H1 (cell line): ENCODE results near the gene FLT1. TPM values are rescaled to one million over a fixed set of nuclear protein-coding genes. Genes with fewer than 3 reads are reported as not detected.

Experiments used
- CTCF ChIA-PET: fragments of 300-600 bp; sonication (Branson Sonifier 250); formaldehyde crosslinking; loops from one replicate; lab custom pipeline; 2021; ENCODE audit not compliant: partially characterized antibody; lab: Charles Lee
- POLR2A ChIA-PET: fragments of 300-600 bp; sonication (Branson Sonifier 250); formaldehyde crosslinking; loops from one replicate; lab custom pipeline; 2021; ENCODE audit warnings: inconsistent platforms; ENCODE audit not compliant: partially characterized antibody; lab: Charles Lee
- DNase-seq, 2 experiments: peaks; one replicate each; pipeline versions ENCODE4 v3.0.0 to v3.0.0-alpha.2; 2010 to 2022; ENCODE audit warnings: low spot score in 2 of 2, low read depth in 1 of 2, mixed read lengths in 1 of 2
- FAIRE-seq: peaks from 2 replicates; lab custom pipeline; 2011; peaks lifted over from hg19 to GRCh38; lab: Jason Lieb, UNC
- H2AFZ ChIP-seq: 2 replicates; pipeline ENCODE4 v1.8.1; 2012; ENCODE audit warnings: low read length, inconsistent platforms
- H2AK5ac ChIP-seq: 2 replicates; pipeline ENCODE4 v1.6.1; 2013; ENCODE audit warnings: low read depth, low read length
- H2BK120ac ChIP-seq: replicated peaks from 2 replicates; pipeline ENCODE3; 2013; ENCODE audit warnings: low read depth, low read length, inconsistent platforms
- H2BK12ac ChIP-seq: 2 replicates; pipeline ENCODE4 v1.6.1; 2013; ENCODE audit warnings: low read depth, low read length
- H2BK15ac ChIP-seq: 2 replicates; pipeline ENCODE4 v1.6.1; 2013; ENCODE audit warnings: low read length
- H2BK20ac ChIP-seq: 2 replicates; pipeline ENCODE4 v1.6.1; 2013; ENCODE audit warnings: low read length
- H2BK5ac ChIP-seq: 2 replicates; pipeline ENCODE4 v1.6.1; 2013; ENCODE audit warnings: low read depth, low read length
- H3K14ac ChIP-seq: 2 replicates; pipeline ENCODE4 v1.6.1; 2013; ENCODE audit warnings: inconsistent platforms; ENCODE audit not compliant: insufficient read length
- H3K18ac ChIP-seq: 2 replicates; pipeline ENCODE4 v1.6.1; 2013; ENCODE audit warnings: low read length; ENCODE audit errors: extremely low read depth
- H3K23ac ChIP-seq: 2 replicates; pipeline ENCODE4 v1.6.1; 2013; ENCODE audit warnings: inconsistent platforms; ENCODE audit not compliant: insufficient read length
- H3K23me2 ChIP-seq: 2 replicates; pipeline ENCODE4 v1.6.1; 2013; ENCODE audit warnings: low read depth, low read length
- H3K27ac ChIP-seq: 2 replicates; pipeline ENCODE4 v1.6.1; 2011; ENCODE audit warnings: low read depth, low read length, inconsistent platforms
- H3K27me3 ChIP-seq, 4 experiments: replicated peaks in 1 of 4; 1 replicate in 1 of 4; 2 replicates in 3 of 4; pipeline versions ENCODE4 v1.6.1 to v1.8.1; 2011 to 2013; ENCODE audit warnings: low read length in 3 of 4, mild to moderate bottlenecking in 3 of 4, inconsistent platforms in 2 of 4, mixed read lengths in 2 of 4, moderate library complexity in 1 of 4; ENCODE audit not compliant: control insufficient read depth in 3 of 4, insufficient read depth in 3 of 4; ENCODE audit errors: extremely low read depth in 1 of 4
- H3K36me3 ChIP-seq, 4 experiments: 2 replicates each; pipeline versions ENCODE4 v1.6.1 to v1.8.1; 2011 to 2013; ENCODE audit warnings: mild to moderate bottlenecking in 4 of 4, low read length in 3 of 4, moderate library complexity in 2 of 4, control low read depth in 1 of 4, inconsistent platforms in 1 of 4; ENCODE audit not compliant: insufficient read depth in 4 of 4, control insufficient read depth in 2 of 4
- H3K4ac ChIP-seq: replicated peaks from 2 replicates; pipeline ENCODE3; 2013; ENCODE audit warnings: low read length, low read depth, mixed read lengths, inconsistent platforms; ENCODE audit not compliant: insufficient read length
- H3K4me1 ChIP-seq, 4 experiments: replicated peaks in 1 of 4; 1 replicate in 1 of 4; 2 replicates in 3 of 4; pipeline versions ENCODE4 v1.6.1 to v1.8.1; 2011 to 2013; ENCODE audit warnings: low read length in 3 of 4, inconsistent platforms in 2 of 4, mixed read lengths in 1 of 4; ENCODE audit not compliant: insufficient read depth in 4 of 4, control insufficient read depth in 3 of 4
- H3K4me2 ChIP-seq, 2 experiments: 2 replicates each; pipeline versions ENCODE4 v1.6.1 to v1.8.1; 2011 to 2013; ENCODE audit warnings: low read depth in 2 of 2, low read length in 2 of 2, control low read depth in 1 of 2, inconsistent platforms in 1 of 2, mild to moderate bottlenecking in 1 of 2; ENCODE audit not compliant: insufficient read depth in 1 of 2
- H3K4me3 ChIP-seq, 4 experiments: fragments of 200-600, 300-600 bp in 1 of 4; sonication (generic), shearing (Covaris generic), sonication (Bioruptor Twin) in 1 of 4; 2 replicates each; pipeline versions ENCODE4 v1.5.1 to v1.8.1; 2011 to 2016; ENCODE audit warnings: low read length in 4 of 4, low read depth in 3 of 4, control low read depth in 2 of 4, inconsistent platforms in 2 of 4, mild to moderate bottlenecking in 2 of 4, mixed read lengths in 1 of 4, moderate library complexity in 1 of 4; ENCODE audit not compliant: insufficient read depth in 2 of 4; ENCODE audit errors: extremely low read depth in 1 of 4
- H3K56ac ChIP-seq: replicated peaks from 2 replicates; pipeline ENCODE3; 2013; ENCODE audit warnings: low read depth, mild to moderate bottlenecking, mixed read lengths, low read length, inconsistent platforms; ENCODE audit not compliant: insufficient read length
- H3K79me1 ChIP-seq: 2 replicates; pipeline ENCODE4 v1.6.1; 2013; ENCODE audit warnings: low read depth, low read length, control low read depth
- H3K79me2 ChIP-seq, 2 experiments: 2 replicates each; pipeline versions ENCODE4 v1.6.1 to v1.8.1; 2012 to 2013; ENCODE audit warnings: low read length in 2 of 2, mild to moderate bottlenecking in 2 of 2, inconsistent platforms in 1 of 2; ENCODE audit not compliant: insufficient read depth in 2 of 2, control insufficient read depth in 1 of 2
- H3K9ac ChIP-seq, 4 experiments: replicated peaks in 1 of 4; 1 replicate in 1 of 4; 2 replicates in 3 of 4; pipeline versions ENCODE4 v1.6.1 to v1.8.1; 2011 to 2013; ENCODE audit warnings: low read depth in 3 of 4, low read length in 3 of 4, control low read depth in 2 of 4, mild to moderate bottlenecking in 2 of 4, moderate library complexity in 2 of 4, inconsistent platforms in 1 of 4; ENCODE audit errors: extremely low read depth in 1 of 4
- H3K9me3 ChIP-seq, 2 experiments: 2 replicates each; pipeline versions ENCODE4 v1.6.1 to v1.8.1; 2012 to 2013; ENCODE audit warnings: mild to moderate bottlenecking in 2 of 2, moderate library complexity in 2 of 2, control low read depth in 1 of 2, inconsistent platforms in 1 of 2, low read depth in 1 of 2, low read length in 1 of 2, mixed read lengths in 1 of 2; ENCODE audit not compliant: insufficient read depth in 2 of 2
- H4K20me1 ChIP-seq, 2 experiments: replicated peaks in 1 of 2; 2 replicates each; pipeline versions ENCODE3 to v1.8.1; 2011 to 2013; ENCODE audit warnings: inconsistent platforms in 2 of 2, low read length in 2 of 2, mild to moderate bottlenecking in 1 of 2; ENCODE audit not compliant: insufficient read depth in 2 of 2, control insufficient read depth in 1 of 2
- H4K5ac ChIP-seq: 2 replicates; pipeline ENCODE4 v1.6.1; 2013; ENCODE audit warnings: low read length, low read depth, mixed read lengths, inconsistent platforms; ENCODE audit not compliant: insufficient read length
- H4K8ac ChIP-seq: 2 replicates; pipeline ENCODE4 v1.8.0; 2013; ENCODE audit warnings: mild to moderate bottlenecking, moderate library complexity, low read length, inconsistent platforms; ENCODE audit not compliant: insufficient read depth; ENCODE audit errors: extremely low read depth
- H4K91ac ChIP-seq: replicated peaks from 2 replicates; pipeline ENCODE3; 2013; ENCODE audit warnings: low read length, mixed read lengths, inconsistent platforms; ENCODE audit not compliant: insufficient read length
- ATF3 ChIP-seq: IDR thresholded peaks from 2 replicates; pipeline ENCODE4 v1.6.1; 2011; ENCODE audit warnings: low read depth, mild to moderate bottlenecking, low read length; ENCODE audit not compliant: insufficient read depth
- CBX5 ChIP-seq: fragments of 300-800, 300-1000 bp; sonication (generic); IDR thresholded peaks from 2 replicates; pipeline ENCODE4 v1.7.1; 2016; ENCODE audit warnings: antibody characterized with exemption, low read length, low read depth
- SIN3A ChIP-seq, 2 experiments: IDR thresholded peaks in 1 of 2; conservative IDR thresholded peaks in 1 of 2; 2 replicates each; pipeline ENCODE4 v1.6.1; 2011 to 2012; ENCODE audit warnings: low read length in 2 of 2, improper control_type of control experiment in 1 of 2, low read depth in 1 of 2, mild to moderate bottlenecking in 1 of 2
- WGBS, 2 experiments: shearing (Covaris generic) in 1 of 2; methylation state at CpG; one replicate each; pipeline versions ENCODE4 v1.1.6 to v1.1.7; 2013 to 2015; ENCODE audit warnings: low lambda C conversion rate in 2 of 2, mixed read lengths in 2 of 2, inconsistent platforms in 1 of 2, low coverage in 1 of 2, missing lambda C conversion rate in 1 of 2; ENCODE audit not compliant: insufficient replicate concordance in 2 of 2, insufficient coverage in 1 of 2, insufficient read length in 1 of 2; ENCODE audit errors: extremely low coverage in 1 of 2, missing lambda C conversion rate in 1 of 2; 5-methylcytosine and 5-hydroxymethylcytosine counted together
- polyA plus RNA-seq, 7 experiments: library from polyadenylated mRNA; depleted of rRNA in 3 of 7; stranded (reverse) in 5 of 7; unstranded in 2 of 7; fragments of >200 nt in 5 of 7; fragments of 200-250 nt in 2 of 7; gene quantifications; 1 replicate in 5 of 7; 2 replicates in 1 of 7; 4 replicates in 1 of 7; pipeline versions ENCODE4 v1.2.1 to v1.2.3, GENCODE V29; 2011 to 2013; ENCODE audit warnings: missing spikeins in 2 of 7, mixed read lengths in 2 of 7
- total RNA-seq: library from RNA; stranded (reverse); fragmentation: NEBNext Ultra II Directional; extraction: Animal tissue kit (Norgen Biotek cat#: 25700); gene quantifications from 2 replicates; pipeline ENCODE4 v1.2.1, GENCODE V29; 2021

FLT1 gene
- total and polyA plus RNA-seq, 2 of the 8 experiments (the other 6 are each of a cell fraction or from before 2014, with no cell fraction given), result 19.7 to 90.2 TPM

- no peak overlapping the region for H3K56ac ChIP-seq
- no peak overlapping the region for H3K4me2 ChIP-seq
- no peak overlapping the region for H2BK12ac ChIP-seq
- H3K79me1 ChIP-seq, result no peaks in the 10 kb centered on the region
- no peaks in the 10 kb centered on the region for H3K9me3 ChIP-seq
- CTCF ChIA-PET, result interaction anchor here (0.5 kb wide), 1 partner anchor 441 kb away, joined by 4 read pairs; no protein-coding TSS in a partner anchor
- peak overlapping the region; percentile 8; the same call in 1 of the 2 replicates for H3K27ac ChIP-seq
- H2BK15ac ChIP-seq, result no peak overlapping the region
- H3K79me2 ChIP-seq, result no peaks in the 10 kb centered on the region
- no peak overlapping the region for H2BK20ac ChIP-seq
- no peaks in the 10 kb centered on the region for H4K20me1 ChIP-seq
- no peak overlapping the region for H3K9ac ChIP-seq
- 0 out of 2 replicates have a peak overlapping the region, but pooled peaks have one; percentile 62 for H2BK5ac ChIP-seq
- no peak overlapping the region for H3K18ac ChIP-seq
- DNase-seq, result no peak
- H3K4me1 ChIP-seq, result peaks cover 2 to 18% (median 16%) of the 10 kb centered on the region in 4 experiments; a peak in 6 of 7 replicates
- H2AK5ac ChIP-seq, result no peak overlapping the region
- H4K5ac ChIP-seq, result no peak overlapping the region
- H2BK120ac ChIP-seq, result no peak overlapping the region
- FAIRE-seq, result peak; percentile 66
- no peaks in the 10 kb centered on the region for H3K27me3 ChIP-seq
- peaks cover 0 to 11% (median 8%) of the 10 kb centered on the region in 4 experiments; a peak in 4 of 8 replicates for H3K36me3 ChIP-seq
- WGBS, 2 experiments, result 44% methylated on average over 4 of the region's 4 CpGs; no CpG with 5 or more reads in 1 of the 2 experiments
- no peak overlapping the region for H3K4me3 ChIP-seq
- no peak overlapping the region for H4K8ac ChIP-seq
- no peak overlapping the region for H3K14ac ChIP-seq
- no peak overlapping the region for H3K23ac ChIP-seq
- no peak overlapping the region for H4K91ac ChIP-seq
- H3K4ac ChIP-seq, result no peak overlapping the region
- H2AFZ ChIP-seq, result no peak overlapping the region
- POLR2A ChIA-PET, result interaction anchor here (1.1 kb wide), 1 partner anchor 13 kb away, joined by 3 read pairs; no protein-coding TSS in a partner anchor
- H3K23me2 ChIP-seq, result no peaks in the 10 kb centered on the region; the same call in 1 of the 2 replicates
- TF ChIP-seq SIN3A (conservative IDR thresholded peaks at IDR 0.05 in 1 of 2, IDR thresholded peaks at IDR 0.05 in 1 of 2; ENCODE audit: low read depth in 1 of 2, low read length in 2 of 2) (no peak), CBX5 (no peak), ATF3 (no peak)
Observed at GRCh38 chr13:28301839-28302238, 193.1 kb downstream of the FLT1 start.
